HEK293T (cell line): ENCODE measurements around the gene METTL2B.

ENCODE experiments used
- CTCF ChIA-PET: fragments of 350-600 bp; formaldehyde crosslinking; extraction: SDS; loops from one replicate; lab custom pipeline; 2021; ENCODE audit warnings: antibody characterized with exemption, inconsistent platforms; lab: Yijun Ruan, JAX
- POLR2A ChIA-PET: fragments of 350-600 bp; formaldehyde crosslinking; extraction: SDS; loops from one replicate; lab custom pipeline; 2020; ENCODE audit warnings: antibody characterized with exemption, inconsistent platforms; lab: Yijun Ruan, JAX
- DNase-seq: peaks from one replicate; pipeline ENCODE4 v3.0.0; 2012; ENCODE audit warnings: mixed read lengths; ENCODE audit errors: extremely low spot score
- ARNT ChIP-seq: fragments of 450-650 bp; IDR thresholded peaks from 2 replicates; pipeline ENCODE4 v1.6.1; 2017; ENCODE audit warnings: mild to moderate bottlenecking
- BHLHE40 ChIP-seq: fragments of 450-650 bp; IDR thresholded peaks from 2 replicates; pipeline ENCODE4 v1.6.1; 2016; ENCODE audit warnings: mild to moderate bottlenecking, moderate library complexity, borderline replicate concordance
- CTBP1 ChIP-seq: fragments of 450-650 bp; IDR thresholded peaks from 2 replicates; pipeline ENCODE4 v1.6.1; 2016; ENCODE audit warnings: borderline replicate concordance
- ELF4 ChIP-seq: fragments of 450-650 bp; IDR thresholded peaks from 2 replicates; pipeline ENCODE4 v1.6.1; 2017; ENCODE audit warnings: antibody characterized with exemption
- FOXA1 ChIP-seq: fragments of 450-650 bp; IDR thresholded peaks from 2 replicates; pipeline ENCODE4 v1.6.1; 2016; ENCODE audit warnings: mild to moderate bottlenecking
- FOXK2 ChIP-seq: fragments of 450-650 bp; IDR thresholded peaks from 2 replicates; pipeline ENCODE4 v1.6.1; 2016; ENCODE audit warnings: mild to moderate bottlenecking
- FOXM1 ChIP-seq: fragments of 450-650 bp; IDR thresholded peaks from 2 replicates; pipeline ENCODE4 v1.6.1; 2017; ENCODE audit warnings: mild to moderate bottlenecking, borderline replicate concordance
- HDGF ChIP-seq: fragments of 450-650 bp; IDR thresholded peaks from 2 replicates; pipeline ENCODE4 v1.6.1; 2017; ENCODE audit warnings: antibody characterized with exemption, borderline replicate concordance
- L3MBTL2 ChIP-seq: fragments of 450-650 bp; conservative IDR thresholded peaks from 2 replicates; pipeline ENCODE4 v1.6.1; 2016; ENCODE audit warnings: mild to moderate bottlenecking
- LEF1 ChIP-seq: fragments of 450-650 bp; IDR thresholded peaks from 2 replicates; pipeline ENCODE4 v1.6.1; 2017; ENCODE audit warnings: mild to moderate bottlenecking, borderline replicate concordance
- NFRKB ChIP-seq: fragments of 450-650 bp; IDR thresholded peaks from 2 replicates; pipeline ENCODE4 v1.6.1; 2016; ENCODE audit warnings: mild to moderate bottlenecking, moderate library complexity
- SP1 ChIP-seq: fragments of 450-650 bp; IDR thresholded peaks from 2 replicates; pipeline ENCODE4 v1.6.1; 2017
- SUZ12 ChIP-seq: fragments of 450-650 bp; IDR thresholded peaks from 2 replicates; pipeline ENCODE4 v1.6.1; 2016; ENCODE audit warnings: mild to moderate bottlenecking
- TARDBP ChIP-seq: fragments of 450-650 bp; IDR thresholded peaks from 2 replicates; pipeline ENCODE4 v1.6.1; 2016
- ZNF384 ChIP-seq: fragments of 450-650 bp; IDR thresholded peaks from 2 replicates; pipeline ENCODE4 v1.6.1; 2016
- TF ChIP-seq, protein P1 (sequence below): fragments of 450-650 bp; IDR thresholded peaks from 2 replicates; pipeline ENCODE4 v1.6.1; 2016

METTL2B gene

DNA sequence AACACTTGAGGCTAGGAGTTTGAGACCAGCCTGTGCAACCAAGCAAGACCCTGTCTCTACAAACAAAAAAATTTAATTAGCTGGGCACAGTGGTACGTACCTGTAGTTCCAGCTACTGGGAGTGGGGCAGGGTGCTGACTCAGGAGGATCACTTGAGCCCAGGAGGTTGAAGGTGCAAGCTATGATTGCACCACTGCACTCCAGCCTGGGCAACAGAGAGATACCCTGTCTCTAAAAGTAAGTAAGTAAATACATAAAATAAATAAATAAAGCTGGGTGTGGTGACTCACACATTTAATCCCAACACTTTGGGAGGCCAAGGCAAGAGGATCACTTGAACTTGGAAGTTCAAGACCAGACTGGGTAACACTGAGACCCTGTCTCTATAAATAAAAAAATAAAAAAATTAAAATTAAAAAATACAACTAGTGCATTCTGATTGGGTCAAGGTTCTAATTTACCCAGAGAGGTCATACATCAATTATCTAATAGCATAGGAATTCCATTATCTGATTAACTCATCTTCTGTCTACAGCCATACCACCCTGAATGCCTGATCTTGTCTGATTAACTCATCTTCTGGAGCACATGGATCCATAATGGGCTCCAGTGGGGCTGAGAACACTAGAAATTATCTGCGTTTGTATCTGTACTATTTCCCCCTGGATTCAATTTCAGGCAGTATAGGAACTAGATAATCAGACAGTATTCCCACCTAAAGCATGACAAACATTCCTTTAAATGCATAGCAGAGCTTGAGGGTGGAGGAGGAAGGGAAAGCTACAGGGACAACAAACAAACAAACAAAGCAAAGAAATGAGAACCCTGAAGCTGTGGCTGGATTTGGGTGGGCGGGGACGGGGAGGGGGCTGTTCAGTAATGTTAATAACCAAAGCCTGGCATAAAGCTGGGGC is 41.9 kb upstream of the METTL2B start:
- ChIA-PET CTCF (interaction anchor here (0.6 to 2.1 kb wide), 3 partner anchors 9 to 1168 kb away, joined by 4 to 8 read pairs (median 5); no protein-coding TSS in a partner anchor), POLR2A (interaction anchor here (1.2 to 2.4 kb wide), 2 partner anchors 19 to 20 kb away, joined by 4 to 19 read pairs; partner anchors contain the start of gene HILPDA)
- TF ChIP-seq ELF4 (no peak), FOXK2 (no peak), NFRKB (no peak), LEF1 (no peak), ARNT (no peak)
- no peak for DNase-seq

DNA sequence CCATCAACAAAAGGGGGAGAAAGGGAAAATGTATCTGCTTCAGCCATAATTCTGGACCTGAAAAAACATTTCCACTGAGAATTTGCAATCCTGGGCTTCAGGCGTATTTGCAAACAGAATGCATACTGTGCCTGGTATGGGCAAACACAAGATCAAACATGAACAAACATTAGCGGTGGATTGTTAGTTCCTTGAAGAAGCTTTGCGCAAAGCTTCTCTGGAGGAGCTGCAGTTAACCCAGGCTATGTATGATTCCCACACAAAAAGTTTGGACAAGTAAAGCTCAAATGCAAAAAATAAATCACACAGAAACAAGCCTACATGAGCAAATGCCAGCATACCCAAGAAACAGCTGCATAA is 41.2 kb upstream of the METTL2B start:
- ChIA-PET CTCF (interaction anchor here (0.6 to 2.1 kb wide), 2 partner anchors 25 to 769 kb away, joined by 6 to 8 read pairs; no protein-coding TSS in a partner anchor), POLR2A (interaction anchor here (2.4 kb wide), 1 partner anchor 20 kb away, joined by 19 read pairs; the partner anchor contains the start of gene HILPDA)
- no peak for DNase-seq
- no peak for TF ChIP-seq HDGF
- no peak for TF ChIP-seq BHLHE40
- no peak for TF ChIP-seq L3MBTL2
- no peak for TF ChIP-seq FOXM1
- TF ChIP-seq ARNT: no peak
- no peak for TF ChIP-seq TARDBP
- no peak for TF ChIP-seq SUZ12
- TF ChIP-seq, protein P1, sequence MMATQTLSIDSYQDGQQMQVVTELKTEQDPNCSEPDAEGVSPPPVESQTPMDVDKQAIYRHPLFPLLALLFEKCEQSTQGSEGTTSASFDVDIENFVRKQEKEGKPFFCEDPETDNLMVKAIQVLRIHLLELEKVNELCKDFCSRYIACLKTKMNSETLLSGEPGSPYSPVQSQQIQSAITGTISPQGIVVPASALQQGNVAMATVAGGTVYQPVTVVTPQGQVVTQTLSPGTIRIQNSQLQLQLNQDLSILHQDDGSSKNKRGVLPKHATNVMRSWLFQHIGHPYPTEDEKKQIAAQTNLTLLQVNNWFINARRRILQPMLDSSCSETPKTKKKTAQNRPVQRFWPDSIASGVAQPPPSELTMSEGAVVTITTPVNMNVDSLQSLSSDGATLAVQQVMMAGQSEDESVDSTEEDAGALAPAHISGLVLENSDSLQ: no peak
- TF ChIP-seq LEF1: no peak
- no peak for TF ChIP-seq FOXA1
- no peak for TF ChIP-seq ELF4
- TF ChIP-seq NFRKB: no peak
- no peak for TF ChIP-seq FOXK2

DNA sequence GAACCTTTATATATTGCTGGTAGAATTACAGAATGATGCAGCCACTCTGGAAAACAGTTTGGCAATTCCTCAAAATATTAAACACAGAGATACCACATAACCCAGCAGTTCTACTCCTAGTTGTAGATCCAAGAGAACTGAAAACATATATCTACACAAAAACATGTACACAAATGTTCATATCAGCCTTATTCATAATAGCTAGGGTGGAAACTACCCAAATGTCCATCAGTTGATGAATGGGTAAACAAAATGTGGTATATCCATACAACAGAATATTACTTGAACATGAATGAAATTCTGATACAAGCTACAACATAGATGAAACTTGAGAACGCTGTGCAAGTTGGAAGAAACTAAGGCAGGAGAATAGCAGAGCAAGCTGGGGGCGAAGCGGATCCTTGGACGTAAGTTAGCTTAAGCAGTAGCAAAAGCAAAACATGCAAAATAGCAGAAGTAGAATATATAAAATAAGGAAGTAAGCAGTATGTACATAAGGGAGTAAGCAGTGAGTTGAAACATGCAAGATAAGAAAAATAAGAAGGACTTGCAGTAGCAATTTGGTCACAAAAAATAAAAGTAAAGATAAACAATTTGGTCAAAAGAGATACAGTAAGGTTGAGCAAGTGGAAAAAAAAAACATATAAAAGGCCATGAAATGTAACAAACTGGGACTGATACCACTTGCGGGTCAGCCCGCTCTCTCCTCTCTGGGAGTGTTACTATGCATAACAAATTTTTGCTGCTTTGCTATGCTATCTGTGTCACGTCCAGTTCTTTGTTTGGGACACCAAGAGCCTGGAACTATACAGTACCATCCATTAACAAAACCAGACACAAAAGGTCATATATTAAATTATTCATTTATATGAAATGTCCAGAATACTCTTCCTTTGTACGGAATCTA is 38.9 kb upstream of the METTL2B start:
- DNase-seq: no peak
- ChIA-PET CTCF (no interaction called here), POLR2A (no interaction called here)
- no peak for TF ChIP-seq FOXK2
- TF ChIP-seq TARDBP: no peak
- TF ChIP-seq SP1: no peak

DNA sequence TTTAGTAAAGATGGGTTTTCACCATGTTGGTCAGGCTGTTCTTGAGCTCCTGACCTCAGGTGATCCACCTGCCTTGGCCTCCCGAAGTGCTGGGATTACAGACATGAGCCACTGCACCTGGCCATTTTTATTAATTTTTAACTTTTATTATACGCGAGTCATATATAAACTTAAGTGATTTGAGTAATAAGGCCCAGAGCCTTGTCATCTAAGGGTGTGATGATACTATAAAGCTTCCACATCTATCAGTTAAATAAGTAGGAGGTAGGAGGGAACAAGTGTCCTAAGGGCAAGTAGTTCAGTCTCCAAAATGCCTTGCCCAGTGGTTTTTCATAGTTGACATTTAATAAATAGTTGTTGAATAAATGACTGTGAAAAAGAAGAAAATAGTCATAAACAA is 34.2 kb upstream of the METTL2B start:
- DNase-seq: no peak
- TF ChIP-seq, protein P1: no peak
- no peak for TF ChIP-seq FOXA1
- no peak for TF ChIP-seq CTBP1
- no peak for TF ChIP-seq ZNF384
- TF ChIP-seq TARDBP: no peak
- no peak for TF ChIP-seq L3MBTL2
- TF ChIP-seq HDGF: no peak
- no peak for TF ChIP-seq FOXM1
- no peak for TF ChIP-seq FOXK2
- TF ChIP-seq BHLHE40: no peak
- no peak for TF ChIP-seq LEF1
- TF ChIP-seq ARNT: no peak
- TF ChIP-seq SP1: no peak
- TF ChIP-seq ELF4: no peak
- ChIA-PET CTCF (interaction anchor here (1.1 to 1.3 kb wide), 2 partner anchors 13 to 17 kb away, joined by 3 to 9 read pairs; partner anchors contain the start of gene HILPDA), POLR2A (interaction anchor here (2.7 kb wide), 1 partner anchor 13 kb away, joined by 9 read pairs; the partner anchor contains the start of gene HILPDA)

DNA sequence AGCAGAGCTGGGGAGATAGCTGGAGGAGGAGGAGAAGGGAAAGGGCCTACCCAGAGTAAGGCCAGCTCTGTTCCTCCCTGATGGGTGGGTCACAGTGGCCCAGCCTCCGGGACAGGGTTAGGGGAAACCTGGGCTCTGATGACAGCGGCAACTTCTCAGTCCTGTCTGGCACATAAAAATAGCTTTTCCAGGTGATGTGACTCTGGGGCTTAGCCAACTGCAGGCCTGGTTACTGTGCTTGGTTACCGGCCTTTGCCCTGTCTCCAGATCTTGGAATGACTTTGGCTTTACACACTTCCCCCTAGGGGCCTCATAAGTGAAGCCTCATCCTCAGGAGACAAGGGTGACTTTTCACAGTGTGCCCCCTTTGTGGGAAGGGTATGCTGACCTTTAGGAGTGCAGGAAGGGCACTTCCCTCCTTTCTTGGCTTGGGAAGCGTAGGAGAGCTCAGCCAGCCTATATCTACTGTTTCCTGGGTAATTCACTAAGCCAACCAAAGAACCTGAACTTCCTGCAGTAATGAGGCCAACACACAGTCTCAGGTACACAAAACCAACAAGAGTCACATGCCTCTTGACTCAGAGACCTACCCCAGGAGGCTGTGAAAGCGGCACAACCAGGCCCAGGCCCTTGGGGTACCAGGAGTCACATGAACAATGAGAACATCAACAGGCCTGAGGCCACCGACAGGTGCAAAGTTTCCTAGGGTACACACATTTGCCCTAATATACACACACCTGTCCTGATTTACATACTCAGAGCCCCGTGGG is 32.5 kb upstream of the METTL2B start:
- ChIA-PET POLR2A (interaction anchor here (0.6 to 2.5 kb wide), 2 partner anchors 11 to 16 kb away, joined by 3 to 21 read pairs; partner anchors contain the start of gene HILPDA), CTCF (interaction anchor here (0.6 to 1.5 kb wide), 4 partner anchors 11 to 53 kb away, joined by 3 to 5 read pairs (median 4); partner anchors contain the start of gene HILPDA)
- DNase-seq: no peak
- TF ChIP-seq TARDBP (no peak), L3MBTL2 (no peak), NFRKB (no peak), BHLHE40 (no peak), LEF1 (no peak), CTBP1 (no peak), FOXK2 (no peak), SUZ12 (no peak), SP1 (no peak), ELF4 (no peak), FOXA1 (no peak), HDGF (no peak), ARNT (no peak), FOXM1 (no peak), ZNF384 (no peak)
- TF ChIP-seq, protein P1: no peak
